ENCODE measurements around the gene MRPS10.
"Not testable (repeated sequence)": the region's sequence is repeated elsewhere in the genome, so short reads cannot be mapped to it uniquely, and the experiment has no call there.

MRPS10 gene

DNA sequence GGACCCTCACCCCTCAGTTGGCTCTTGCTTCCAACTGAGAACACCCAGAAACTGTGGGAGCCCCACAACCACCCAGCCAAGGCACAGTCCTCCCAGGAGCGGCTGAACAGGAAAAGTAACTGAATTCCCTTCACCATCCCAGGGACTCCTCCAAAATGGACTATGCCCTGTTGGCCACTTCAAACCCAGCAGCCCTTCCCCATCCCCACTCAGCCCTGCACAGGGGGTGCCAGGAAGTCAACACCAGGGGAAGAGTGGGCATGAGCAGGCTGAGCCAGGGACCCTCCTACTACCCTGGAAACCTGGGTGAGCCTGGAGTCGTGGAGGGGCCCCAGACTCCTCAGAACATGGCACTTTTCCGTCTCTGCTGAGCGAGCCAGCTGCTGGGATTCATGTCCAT lies 33.2 kb downstream of the MRPS10 start:
- Mint-ChIP-seq H3K27me3 (peaks cover 1% of the 10 kb centered on the region), H3K4me3 (no peak overlapping the region)

DNA sequence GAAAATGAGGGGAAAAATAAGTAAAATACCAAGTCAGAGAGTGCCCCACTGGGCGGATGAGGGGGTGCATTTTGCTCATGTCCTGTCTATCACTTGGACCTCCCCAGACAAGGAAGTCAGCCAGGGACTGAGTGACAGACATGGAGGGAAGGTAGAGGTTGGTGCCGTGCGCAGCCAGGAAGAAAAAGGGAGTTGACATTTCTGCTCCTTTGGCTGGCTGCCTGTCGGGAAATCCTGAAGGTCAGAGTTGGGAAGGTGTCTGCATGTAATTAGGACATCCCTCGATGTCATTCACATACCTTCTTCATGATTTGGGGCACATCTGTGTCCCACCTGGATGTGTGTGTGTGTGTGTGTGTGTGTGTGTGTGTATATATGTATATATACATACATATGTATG lies 35.6 kb downstream of the MRPS10 start:
- H3K27ac Mint-ChIP-seq: no peak overlapping the region
- peaks cover 3% of the 10 kb centered on the region for H3K36me3 Mint-ChIP-seq
- no peaks in the 10 kb centered on the region for H3K9me3 Mint-ChIP-seq (ENCODE audit: low read depth)
- no peak overlapping the region for H3K4me3 Mint-ChIP-seq
- H3K27me3 Mint-ChIP-seq: peaks cover 1% of the 10 kb centered on the region
- peaks cover 5% of the 10 kb centered on the region for H3K4me1 Mint-ChIP-seq (ENCODE audit: low read depth)

More for the DNA sequence above, 33.2 kb downstream of the MRPS10 start:
- Mint-ChIP-seq H3K4me1 (ENCODE audit: low read depth) (peaks cover 5% of the 10 kb centered on the region), H3K27ac (no peak overlapping the region), H3K9me3 (ENCODE audit: low read depth) (no peaks in the 10 kb centered on the region), H3K36me3 (peaks cover 5% of the 10 kb centered on the region)

DNA sequence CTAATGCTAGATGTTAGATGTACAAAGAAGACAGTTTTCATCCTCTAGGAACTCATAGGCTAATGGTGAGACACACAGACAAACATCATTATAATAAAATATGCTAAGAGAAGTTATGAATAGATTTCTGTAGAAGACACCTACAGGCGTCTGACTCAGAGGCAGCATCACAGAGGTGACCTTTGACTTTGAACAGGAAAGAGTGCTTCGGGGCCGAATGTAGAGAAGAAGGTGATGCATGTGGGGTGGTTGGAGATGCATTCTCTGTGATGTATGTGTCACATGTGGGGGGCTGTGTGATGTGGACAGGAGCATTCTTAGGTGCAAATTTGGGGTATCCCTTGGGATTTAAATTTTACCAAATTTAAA lies 37.7 kb downstream of the MRPS10 start:
- H3K27me3 Mint-ChIP-seq: peaks cover 1% of the 10 kb centered on the region
- H3K9me3 Mint-ChIP-seq (ENCODE audit: low read depth): no peaks in the 10 kb centered on the region
- H3K4me3 Mint-ChIP-seq: no peak overlapping the region
- no peak overlapping the region for H3K27ac Mint-ChIP-seq
- H3K4me1 Mint-ChIP-seq (ENCODE audit: low read depth): peaks cover 5% of the 10 kb centered on the region
- no peaks in the 10 kb centered on the region for H3K36me3 Mint-ChIP-seq

DNA sequence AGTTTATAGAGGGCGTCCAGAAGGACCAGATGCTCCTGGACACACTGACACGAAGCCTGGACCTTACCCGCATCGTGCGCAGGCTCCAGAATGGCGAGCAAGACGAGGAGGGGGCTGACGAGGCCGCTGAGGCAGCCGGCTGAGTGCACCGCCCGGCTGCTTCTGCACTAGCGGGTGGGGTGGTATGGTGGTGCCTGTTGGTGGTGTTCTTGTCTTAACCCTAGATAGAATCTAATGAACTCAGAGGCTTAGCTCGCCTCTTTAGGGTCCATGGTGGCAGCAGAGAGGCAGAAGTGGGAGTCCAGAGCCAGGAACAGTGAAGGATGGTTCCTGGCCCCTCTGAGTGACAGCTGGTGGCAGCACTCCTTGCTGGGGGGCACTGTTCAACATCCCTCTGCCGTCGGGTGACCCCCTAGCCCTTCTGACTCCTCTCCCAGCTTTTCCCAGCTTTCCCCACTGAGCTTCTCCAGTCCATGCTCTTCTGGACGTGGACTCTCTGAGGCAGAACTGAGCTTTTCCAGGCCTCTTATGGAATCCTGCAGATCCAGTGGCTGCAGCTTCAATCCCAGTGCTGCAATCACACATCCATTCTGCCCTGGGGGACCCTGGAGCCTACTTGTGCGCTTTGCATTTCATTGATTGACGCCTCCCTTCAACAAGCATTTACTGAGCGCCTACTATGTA lies 38.3 kb downstream of the MRPS10 start:
- Mint-ChIP-seq H3K4me1 (ENCODE audit: low read depth) (peaks cover 5% of the 10 kb centered on the region), H3K9me3 (ENCODE audit: low read depth) (no peaks in the 10 kb centered on the region), H3K4me3 (no peak overlapping the region), H3K27ac (no peak overlapping the region), H3K36me3 (no peaks in the 10 kb centered on the region), H3K27me3 (peaks cover 1% of the 10 kb centered on the region)

DNA sequence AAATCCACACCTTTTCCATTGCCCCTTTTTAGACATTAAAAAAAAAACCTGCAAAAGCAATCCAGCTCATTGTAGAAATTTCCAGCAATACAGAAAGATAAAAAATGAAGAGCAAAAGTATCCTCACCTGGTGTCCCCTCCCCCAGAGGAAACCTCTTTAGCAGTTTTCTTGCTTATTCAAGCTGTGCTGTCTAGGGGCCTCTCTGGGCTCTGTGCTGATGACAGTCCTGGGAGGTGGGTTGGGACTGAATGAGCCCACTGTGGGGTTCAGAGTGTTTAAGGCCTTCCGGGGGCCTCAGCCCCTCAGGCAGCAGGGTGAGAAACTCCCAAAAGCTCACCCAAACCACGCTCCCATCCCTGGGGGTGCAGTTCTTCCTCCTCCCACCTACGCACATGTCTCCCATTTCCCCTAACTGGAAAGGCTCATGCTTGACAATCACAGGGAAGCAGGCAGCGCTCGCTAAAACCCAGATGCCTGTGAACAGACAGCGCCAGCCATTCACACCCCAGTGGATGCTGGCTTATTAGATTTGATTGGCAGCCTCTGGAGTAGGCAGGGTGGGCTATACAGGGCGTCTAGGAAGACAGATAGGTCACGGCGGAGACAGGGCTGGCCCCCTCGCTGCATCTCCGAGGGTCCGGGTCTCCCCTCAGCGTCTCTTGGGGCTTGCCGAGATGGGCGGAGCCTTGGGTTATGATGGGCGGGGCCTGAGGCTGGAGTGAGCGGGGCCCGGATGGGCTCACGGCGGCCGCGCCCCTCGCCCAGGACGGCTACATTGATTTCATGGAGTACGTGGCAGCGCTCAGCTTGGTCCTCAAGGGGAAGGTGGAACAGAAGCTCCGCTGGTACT lies 39.9 kb downstream of the MRPS10 start:
- no peaks in the 10 kb centered on the region for H3K36me3 Mint-ChIP-seq
- no peak overlapping the region for H3K27ac Mint-ChIP-seq
- no peaks in the 10 kb centered on the region for H3K9me3 Mint-ChIP-seq (ENCODE audit: low read depth)
- peaks cover 1% of the 10 kb centered on the region for H3K27me3 Mint-ChIP-seq
- H3K4me1 Mint-ChIP-seq (ENCODE audit: low read depth): peaks cover 5% of the 10 kb centered on the region
- no peak overlapping the region for H3K4me3 Mint-ChIP-seq

DNA sequence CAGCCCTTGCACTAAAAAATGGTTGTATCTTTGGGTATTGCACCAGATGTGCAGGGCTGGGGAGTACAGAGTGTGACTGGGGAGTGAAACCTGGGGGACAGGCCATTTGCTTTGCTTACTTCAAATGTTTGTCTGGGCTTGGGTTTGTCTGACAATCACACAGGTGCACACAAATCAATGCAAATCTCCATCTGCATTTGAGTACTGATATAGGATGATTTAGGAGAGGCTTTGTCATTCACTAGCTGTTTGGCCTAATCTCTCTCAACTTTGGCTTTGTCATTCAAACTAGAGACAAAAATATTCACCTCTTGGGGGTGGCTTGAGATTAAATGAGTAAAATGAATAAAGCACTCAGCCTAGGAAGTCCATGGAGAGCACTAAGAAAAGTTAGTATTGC lies 40.7 kb downstream of the MRPS10 start:
- peaks cover 5% of the 10 kb centered on the region for H3K4me1 Mint-ChIP-seq (ENCODE audit: low read depth)
- no peak overlapping the region for H3K4me3 Mint-ChIP-seq
- peaks cover 1% of the 10 kb centered on the region for H3K27me3 Mint-ChIP-seq
- H3K9me3 Mint-ChIP-seq (ENCODE audit: low read depth): no peaks in the 10 kb centered on the region
- no peak overlapping the region for H3K27ac Mint-ChIP-seq
- no peaks in the 10 kb centered on the region for H3K36me3 Mint-ChIP-seq

DNA sequence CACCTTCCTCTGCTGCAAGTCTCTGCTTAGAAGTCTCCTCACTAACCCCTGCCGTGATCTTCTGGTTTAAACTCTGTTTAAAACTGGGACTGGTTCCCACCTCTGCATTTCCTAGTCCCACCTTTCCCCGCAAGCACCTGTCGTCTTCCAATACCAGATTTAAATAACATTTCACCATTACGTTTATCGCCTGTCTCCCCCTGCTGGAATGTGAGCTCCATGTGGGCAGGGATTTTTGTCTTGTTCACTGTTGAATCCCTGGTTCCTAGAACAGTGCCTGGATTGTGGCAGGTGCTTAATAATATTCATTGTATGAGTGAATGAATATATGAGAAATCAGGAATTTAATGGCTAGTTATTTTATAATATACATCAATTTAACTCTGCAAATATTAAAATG lies 41.8 kb downstream of the MRPS10 start:
- no peaks in the 10 kb centered on the region for H3K9me3 Mint-ChIP-seq (ENCODE audit: low read depth)
- no peak overlapping the region for H3K4me3 Mint-ChIP-seq
- H3K27me3 Mint-ChIP-seq: peaks cover 1% of the 10 kb centered on the region

DNA sequence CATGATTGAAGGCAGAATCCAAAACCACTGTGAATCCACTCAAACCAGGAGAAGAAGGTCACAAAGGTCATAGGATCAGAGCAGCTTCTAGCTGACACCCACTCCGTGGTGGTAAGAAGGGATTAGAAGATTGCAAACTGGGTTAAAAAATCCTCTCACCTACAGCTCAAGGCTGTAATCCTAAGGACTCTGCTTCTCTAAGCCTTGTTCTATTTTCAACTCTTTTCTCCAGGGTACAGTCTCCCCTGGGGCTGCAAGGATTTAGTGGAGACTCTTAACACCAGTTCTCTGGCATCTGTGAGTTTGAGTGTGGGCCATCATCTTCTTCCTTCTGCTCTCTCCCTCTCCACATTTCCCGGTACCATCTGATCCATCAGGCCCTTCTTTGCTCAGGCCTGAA lies 44.6 kb downstream of the MRPS10 start, which contains the start of gene GUCA1A:
TSS of gene GUCA1A (plus strand) at position 264 of the 400 bp plus-strand sequence. CDS start 250 bp downstream, outside the sequence.
- no peaks in the 10 kb centered on the region for H3K36me3 Mint-ChIP-seq
- H3K9me3 Mint-ChIP-seq (ENCODE audit: low read depth): no peaks in the 10 kb centered on the region
- no peaks in the 10 kb centered on the region for H3K27me3 Mint-ChIP-seq
- no peaks in the 10 kb centered on the region for H3K4me1 Mint-ChIP-seq (ENCODE audit: low read depth)
- no peak within 1 kb of the TSS for H3K27ac Mint-ChIP-seq
- H3K4me3 Mint-ChIP-seq: no peak within 1 kb of the TSS

More for the DNA sequence above, 41.8 kb downstream of the MRPS10 start:
- Mint-ChIP-seq H3K36me3 (no peaks in the 10 kb centered on the region), H3K27ac (no peak overlapping the region), H3K4me1 (ENCODE audit: low read depth) (peaks cover 5% of the 10 kb centered on the region)

DNA sequence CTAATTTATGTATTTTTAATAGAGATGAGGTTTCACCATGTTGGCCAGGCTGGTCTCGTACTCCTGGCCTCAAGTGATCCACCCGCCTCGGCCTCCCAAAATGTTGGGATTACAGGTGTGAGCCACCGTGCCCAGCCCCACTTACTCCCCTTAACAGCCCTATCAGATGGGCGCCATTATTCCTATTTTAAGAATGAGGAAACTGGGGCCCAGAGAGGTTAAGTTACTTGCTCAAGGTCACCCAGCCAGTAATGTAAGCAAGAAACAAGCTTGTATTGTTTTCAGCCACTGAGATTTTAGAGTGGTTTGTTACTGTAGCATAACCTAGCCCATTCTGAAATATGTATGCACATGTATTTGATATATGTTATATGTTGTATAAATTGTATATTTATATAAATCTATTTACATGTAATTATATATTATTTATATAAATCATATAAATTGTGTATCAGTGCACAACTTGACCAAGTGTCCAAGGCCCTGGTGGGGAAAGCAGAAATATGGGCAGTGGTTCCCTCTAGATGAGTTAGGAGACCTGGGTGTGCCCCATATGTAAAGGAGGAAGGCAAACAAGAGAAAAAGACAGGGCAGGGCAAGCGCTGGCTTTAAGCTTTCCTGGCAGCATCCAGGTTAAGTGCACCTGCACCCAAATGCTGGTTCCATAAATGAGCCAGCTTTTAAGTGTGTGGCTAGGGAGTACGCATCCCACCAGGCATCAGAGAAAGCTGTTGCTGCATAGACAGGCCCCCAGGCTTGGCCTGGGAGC lies 45.7 kb downstream of the MRPS10 start:
- Mint-ChIP-seq H3K4me1 (ENCODE audit: low read depth) (no peaks in the 10 kb centered on the region), H3K36me3 (no peaks in the 10 kb centered on the region), H3K4me3 (no peak overlapping the region), H3K27me3 (no peaks in the 10 kb centered on the region), H3K9me3 (ENCODE audit: low read depth) (no peaks in the 10 kb centered on the region), H3K27ac (no peak overlapping the region)

DNA sequence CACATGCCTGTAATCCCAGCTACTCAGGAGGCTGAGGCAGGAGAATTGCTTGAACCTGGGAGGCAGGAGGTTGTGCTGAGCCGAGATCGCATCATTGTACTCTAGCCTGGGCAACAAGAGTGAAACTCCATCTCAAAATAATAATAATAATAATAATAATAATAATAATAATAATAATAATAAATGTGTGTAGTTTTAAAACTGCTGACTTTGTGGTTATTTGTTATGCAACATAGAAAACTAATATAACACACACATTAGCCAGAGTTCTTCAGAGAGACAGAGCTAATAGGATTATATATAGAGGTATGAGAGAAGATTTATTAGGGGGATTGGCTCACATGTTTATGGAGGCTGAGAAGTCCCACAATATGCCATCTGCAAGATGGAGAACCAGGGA lies 47.9 kb downstream of the MRPS10 start:
- not testable (repeated sequence) for H3K9me3 Mint-ChIP-seq (ENCODE audit: low read depth); H3K27me3 Mint-ChIP-seq; H3K27ac Mint-ChIP-seq; H3K4me3 Mint-ChIP-seq; H3K4me1 Mint-ChIP-seq (ENCODE audit: low read depth); H3K36me3 Mint-ChIP-seq

DNA sequence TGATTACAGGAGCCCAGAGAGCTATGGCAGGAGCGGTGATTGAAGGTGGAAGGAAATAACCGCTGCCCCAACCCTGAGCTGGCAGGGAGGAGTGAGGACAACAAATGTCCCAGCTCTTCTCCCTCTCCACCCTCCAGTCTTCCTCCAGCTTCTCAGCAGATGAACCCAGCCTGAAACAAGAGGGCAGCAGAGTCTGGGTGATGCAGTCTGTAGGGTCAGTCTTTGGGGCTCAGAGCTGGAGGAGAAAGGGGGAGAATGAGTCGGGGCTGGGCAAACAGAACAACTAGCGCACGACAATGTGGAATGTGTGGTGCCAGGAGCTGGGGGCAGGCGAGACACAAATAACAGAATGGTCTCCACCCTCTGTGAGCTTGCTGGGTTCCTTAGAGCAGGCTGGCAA lies 49.0 kb downstream of the MRPS10 start:
- Mint-ChIP-seq H3K27me3 (no peaks in the 10 kb centered on the region), H3K4me1 (ENCODE audit: low read depth) (no peaks in the 10 kb centered on the region), H3K9me3 (ENCODE audit: low read depth) (no peaks in the 10 kb centered on the region), H3K27ac (no peak overlapping the region), H3K4me3 (no peak overlapping the region), H3K36me3 (no peaks in the 10 kb centered on the region)

DNA sequence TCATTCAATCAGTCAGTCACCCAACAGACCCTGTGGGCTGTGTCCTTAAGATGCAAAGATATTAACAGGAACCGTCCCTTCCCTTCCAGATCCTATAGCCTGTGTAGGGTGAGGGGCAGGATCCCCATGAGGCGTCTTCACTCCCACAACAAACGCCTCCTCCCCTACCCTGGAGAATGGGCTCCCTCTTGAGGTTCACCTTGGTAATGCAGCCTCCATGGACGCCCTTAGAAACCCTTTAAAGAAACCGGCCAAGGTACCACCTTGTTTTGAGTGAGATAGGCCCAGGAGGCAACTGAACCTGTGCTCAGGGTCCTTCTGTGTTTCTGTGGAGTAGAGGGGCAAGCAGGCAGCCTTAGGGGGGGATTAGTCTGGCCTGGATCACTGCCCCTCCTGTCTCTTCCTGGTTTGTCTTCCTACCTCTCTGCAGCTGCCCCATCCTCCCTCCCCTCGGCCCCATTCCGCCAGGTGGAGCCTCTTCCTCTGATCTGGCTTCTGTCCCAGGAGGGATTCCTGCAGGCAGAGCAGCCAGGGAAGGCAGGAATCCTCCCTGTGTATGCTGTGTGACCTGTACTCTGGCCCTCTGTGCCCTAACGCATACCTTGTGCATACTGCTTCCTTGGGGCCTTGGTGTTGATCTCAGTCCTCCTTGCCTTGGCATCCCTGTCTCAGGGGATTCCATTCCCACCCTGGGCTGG lies 51.1 kb downstream of the MRPS10 start:
- no peaks in the 10 kb centered on the region for H3K9me3 Mint-ChIP-seq (ENCODE audit: low read depth)
- H3K4me3 Mint-ChIP-seq: no peak overlapping the region
- no peak overlapping the region for H3K27ac Mint-ChIP-seq
- H3K4me1 Mint-ChIP-seq (ENCODE audit: low read depth): no peaks in the 10 kb centered on the region
- no peaks in the 10 kb centered on the region for H3K27me3 Mint-ChIP-seq
- H3K36me3 Mint-ChIP-seq: no peaks in the 10 kb centered on the region

DNA sequence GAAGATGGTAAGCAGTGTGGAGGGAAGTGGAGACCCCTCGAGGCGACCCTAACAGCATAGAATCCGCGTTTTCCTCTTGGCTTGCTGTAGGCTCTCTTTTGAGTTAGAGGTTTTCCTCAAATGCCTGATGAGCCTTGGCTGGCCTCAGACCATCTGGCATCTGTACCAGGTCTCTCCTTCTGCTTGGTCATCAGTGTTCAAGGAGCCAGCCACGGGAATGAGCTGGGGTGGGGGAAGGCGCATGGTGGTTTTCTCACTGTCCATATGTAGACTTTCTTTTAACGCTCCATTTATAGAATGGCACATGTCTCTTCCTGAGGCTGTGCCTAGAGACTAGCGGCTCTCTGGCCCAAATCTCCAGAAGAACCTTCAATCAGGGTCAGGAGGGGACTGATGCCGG lies 52.6 kb downstream of the MRPS10 start:
- Mint-ChIP-seq H3K27me3 (no peaks in the 10 kb centered on the region), H3K4me3 (no peak overlapping the region), H3K36me3 (no peaks in the 10 kb centered on the region), H3K27ac (no peak overlapping the region), H3K4me1 (ENCODE audit: low read depth) (no peaks in the 10 kb centered on the region), H3K9me3 (ENCODE audit: low read depth) (no peaks in the 10 kb centered on the region)

DNA sequence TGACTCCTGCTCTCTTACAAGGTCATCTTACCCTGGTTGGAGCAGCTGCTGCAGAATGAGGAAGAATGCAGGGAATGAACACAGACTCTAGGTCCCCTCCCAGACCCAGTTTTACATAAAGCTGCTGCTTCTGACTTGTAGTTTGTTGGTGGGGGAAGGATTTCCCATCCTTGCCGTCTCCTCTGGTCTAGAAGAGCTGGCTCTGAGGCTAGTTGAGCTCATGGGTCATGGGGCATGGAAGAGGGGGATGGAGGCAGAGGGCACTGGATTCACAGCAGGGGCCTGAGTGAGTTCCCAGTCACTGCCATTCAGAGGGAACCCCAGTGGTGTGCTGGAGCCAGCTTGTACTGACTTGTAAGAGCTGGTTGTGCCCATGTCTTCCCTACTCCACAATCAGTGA lies 53.7 kb downstream of the MRPS10 start:
- H3K9me3 Mint-ChIP-seq (ENCODE audit: low read depth): no peaks in the 10 kb centered on the region

More for the DNA sequence above, 53.7 kb downstream of the MRPS10 start:
- Mint-ChIP-seq H3K4me1 (ENCODE audit: low read depth) (no peaks in the 10 kb centered on the region), H3K27ac (no peak overlapping the region), H3K36me3 (no peaks in the 10 kb centered on the region), H3K27me3 (no peaks in the 10 kb centered on the region), H3K4me3 (no peak overlapping the region)
